IPS DF 4.7 (cell line): ENCODE results near the gene PEAK1.

ENCODE experiments used
- DNase-seq: peaks from one replicate; pipeline ENCODE4 v3.0.0-alpha.2; 2013; ENCODE audit warnings: low spot score; ENCODE audit errors: extremely low read depth

Gene PEAK1

GRCh38 chr15:77361456-77361855 is 58.4 kb downstream of the PEAK1 start:
- DNase-seq: no peak

- DNase-seq: no peak
Observed at GRCh38 chr15:77358545-77359240, 61.2 kb downstream of the PEAK1 start.

- DNase-seq: no peak
Observed at GRCh38 chr15:77356305-77356704, 63.6 kb downstream of the PEAK1 start.

- no peak for DNase-seq
Observed at GRCh38 chr15:77355321-77355720, 64.6 kb downstream of the PEAK1 start.

- DNase-seq: no peak
Observed at GRCh38 chr15:77354063-77354462, 65.8 kb downstream of the PEAK1 start.

- no peak for DNase-seq
Observed at GRCh38 chr15:77352887-77353286, 67.0 kb downstream of the PEAK1 start.

- no peak for DNase-seq
Observed at GRCh38 chr15:77350792-77351191, 69.1 kb downstream of the PEAK1 start.

GRCh38 chr15:77349666-77350065 is 70.2 kb downstream of the PEAK1 start:
- no peak for DNase-seq

GRCh38 chr15:77348511-77348910 is 71.4 kb downstream of the PEAK1 start:
- no peak for DNase-seq

GRCh38 chr15:77347197-77347596 is 72.7 kb downstream of the PEAK1 start:
- DNase-seq: no peak

GRCh38 chr15:77346245-77347036 is 73.5 kb downstream of the PEAK1 start:
- no peak for DNase-seq

- no peak for DNase-seq
Observed at GRCh38 chr15:77342807-77343206, 77.1 kb downstream of the PEAK1 start.

- no peak for DNase-seq
Observed at GRCh38 chr15:77340245-77340644, 79.7 kb downstream of the PEAK1 start.

- no peak for DNase-seq
Observed at GRCh38 chr15:77336006-77336405, 83.9 kb downstream of the PEAK1 start.

- no peak for DNase-seq
Observed at GRCh38 chr15:77335298-77335697, 84.6 kb downstream of the PEAK1 start.

- DNase-seq: no peak
Observed at GRCh38 chr15:77333166-77333565, 86.7 kb downstream of the PEAK1 start.

- no peak for DNase-seq
Observed at GRCh38 chr15:77329202-77329601, 90.7 kb downstream of the PEAK1 start.

GRCh38 chr15:77327844-77328529 is 91.9 kb downstream of the PEAK1 start:
- no peak for DNase-seq

GRCh38 chr15:77327168-77327567 is 92.7 kb downstream of the PEAK1 start:
- DNase-seq: no peak

- no peak for DNase-seq
Observed at GRCh38 chr15:77326366-77326765, 93.5 kb downstream of the PEAK1 start.

GRCh38 chr15:77312523-77312922 is 107.4 kb downstream of the PEAK1 start:
- no peak for DNase-seq
